ENCODE data around the gene EBLN1. TPM values are rescaled to one million over a fixed set of nuclear protein-coding genes. Genes with fewer than 3 reads are reported as not detected.

The EBLN1 gene
- total and polyA plus RNA-seq, 2 of the 8 experiments (the other 6 are each of a cell fraction or from before 2014, with no cell fraction given): not detected

GRCh38 chr10:22246680-22247391 is 29.0 kb upstream of the EBLN1 start (continued):
- TF ChIP-seq NANOG (IDR thresholded peaks at IDR 0.05; ENCODE audit: insufficient read depth, low read depth, low read length, poor library complexity, severe bottlenecking): no peak
- no peak for TF ChIP-seq TCF12 (IDR thresholded peaks at IDR 0.05; ENCODE audit: low read depth, low read length)
- TF ChIP-seq KDM5A (IDR thresholded peaks at IDR 0.05; ENCODE audit: low read length): no peak
- no peak for TF ChIP-seq JUND (IDR thresholded peaks at IDR 0.05; ENCODE audit: low read length)
- no peak for TF ChIP-seq USF2 (IDR thresholded peaks at IDR 0.05; ENCODE audit: low read length)
- no peak for TF ChIP-seq TEAD4 (IDR thresholded peaks at IDR 0.05; ENCODE audit: low read depth, low read length)
- TF ChIP-seq CTBP2 (IDR thresholded peaks at IDR 0.05; ENCODE audit: borderline replicate concordance, insufficient read depth, insufficient read length, low read length): no peak
- TF ChIP-seq KDM1A (IDR thresholded peaks at IDR 0.05; ENCODE audit: borderline replicate concordance, low read length): no peak
- no peak for TF ChIP-seq CHD1 (IDR thresholded peaks at IDR 0.05; ENCODE audit: low read depth, low read length)

Data from H1 (cell line).